ENCODE data around the gene ZDHHC12.

DNA sequence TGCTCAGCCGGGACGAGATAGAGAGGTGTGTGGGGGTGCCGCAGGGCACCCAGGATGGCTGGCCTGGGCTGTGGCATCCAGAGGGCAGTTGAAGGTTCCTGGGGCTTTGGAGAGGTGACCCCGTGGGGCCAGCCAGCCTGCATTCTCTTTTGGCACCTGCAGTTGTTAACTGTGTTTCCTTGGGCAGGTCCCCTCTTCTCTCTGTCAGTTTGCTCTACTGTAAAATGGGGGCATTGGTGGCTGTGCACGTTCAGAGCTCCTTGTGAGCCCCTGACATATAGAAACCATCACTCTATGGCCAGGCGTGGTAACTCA lies 8.5 kb downstream of the ZDHHC12 start:
- TF ChIP-seq, protein P1, sequence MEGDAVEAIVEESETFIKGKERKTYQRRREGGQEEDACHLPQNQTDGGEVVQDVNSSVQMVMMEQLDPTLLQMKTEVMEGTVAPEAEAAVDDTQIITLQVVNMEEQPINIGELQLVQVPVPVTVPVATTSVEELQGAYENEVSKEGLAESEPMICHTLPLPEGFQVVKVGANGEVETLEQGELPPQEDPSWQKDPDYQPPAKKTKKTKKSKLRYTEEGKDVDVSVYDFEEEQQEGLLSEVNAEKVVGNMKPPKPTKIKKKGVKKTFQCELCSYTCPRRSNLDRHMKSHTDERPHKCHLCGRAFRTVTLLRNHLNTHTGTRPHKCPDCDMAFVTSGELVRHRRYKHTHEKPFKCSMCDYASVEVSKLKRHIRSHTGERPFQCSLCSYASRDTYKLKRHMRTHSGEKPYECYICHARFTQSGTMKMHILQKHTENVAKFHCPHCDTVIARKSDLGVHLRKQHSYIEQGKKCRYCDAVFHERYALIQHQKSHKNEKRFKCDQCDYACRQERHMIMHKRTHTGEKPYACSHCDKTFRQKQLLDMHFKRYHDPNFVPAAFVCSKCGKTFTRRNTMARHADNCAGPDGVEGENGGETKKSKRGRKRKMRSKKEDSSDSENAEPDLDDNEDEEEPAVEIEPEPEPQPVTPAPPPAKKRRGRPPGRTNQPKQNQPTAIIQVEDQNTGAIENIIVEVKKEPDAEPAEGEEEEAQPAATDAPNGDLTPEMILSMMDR (IDR thresholded peaks at IDR 0.05) = no peak
- TF ChIP-seq POLR2A (IDR thresholded peaks at IDR 0.05) = no peak

Measured in adrenal gland (tissue), 5 donors.